ENCODE results near the gene SYNPO2.

DNA sequence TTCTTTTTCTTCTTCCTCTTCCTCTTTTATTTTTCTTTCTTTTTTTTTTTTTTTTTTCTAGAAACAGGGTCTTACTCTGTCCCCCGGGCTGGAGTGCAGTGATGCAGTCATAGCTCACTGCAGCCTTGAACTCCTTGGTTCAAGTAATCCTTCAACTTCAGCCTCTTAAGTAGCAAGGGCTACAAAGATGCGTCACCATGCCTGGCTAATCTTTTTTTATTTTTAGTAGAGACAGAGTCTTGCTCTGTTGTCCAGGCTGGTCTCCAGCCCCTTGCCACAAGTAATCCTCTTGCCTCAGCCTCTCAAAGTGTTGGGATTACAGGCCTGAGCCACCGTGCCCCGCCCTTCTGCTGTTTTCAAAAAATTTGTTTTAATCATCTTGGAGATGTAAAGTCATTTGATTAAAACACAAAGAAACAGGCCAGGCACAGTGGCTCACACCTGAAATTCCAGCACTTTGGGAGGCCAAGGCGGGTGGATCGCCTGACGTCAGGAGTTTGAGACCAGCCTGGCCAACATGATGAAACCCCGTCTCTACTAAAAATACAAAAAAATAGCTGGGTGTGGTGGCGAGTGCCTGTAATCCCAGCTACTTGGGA, 28.1 kb downstream of the SYNPO2 start:
- TF ChIP-seq, protein P1, sequence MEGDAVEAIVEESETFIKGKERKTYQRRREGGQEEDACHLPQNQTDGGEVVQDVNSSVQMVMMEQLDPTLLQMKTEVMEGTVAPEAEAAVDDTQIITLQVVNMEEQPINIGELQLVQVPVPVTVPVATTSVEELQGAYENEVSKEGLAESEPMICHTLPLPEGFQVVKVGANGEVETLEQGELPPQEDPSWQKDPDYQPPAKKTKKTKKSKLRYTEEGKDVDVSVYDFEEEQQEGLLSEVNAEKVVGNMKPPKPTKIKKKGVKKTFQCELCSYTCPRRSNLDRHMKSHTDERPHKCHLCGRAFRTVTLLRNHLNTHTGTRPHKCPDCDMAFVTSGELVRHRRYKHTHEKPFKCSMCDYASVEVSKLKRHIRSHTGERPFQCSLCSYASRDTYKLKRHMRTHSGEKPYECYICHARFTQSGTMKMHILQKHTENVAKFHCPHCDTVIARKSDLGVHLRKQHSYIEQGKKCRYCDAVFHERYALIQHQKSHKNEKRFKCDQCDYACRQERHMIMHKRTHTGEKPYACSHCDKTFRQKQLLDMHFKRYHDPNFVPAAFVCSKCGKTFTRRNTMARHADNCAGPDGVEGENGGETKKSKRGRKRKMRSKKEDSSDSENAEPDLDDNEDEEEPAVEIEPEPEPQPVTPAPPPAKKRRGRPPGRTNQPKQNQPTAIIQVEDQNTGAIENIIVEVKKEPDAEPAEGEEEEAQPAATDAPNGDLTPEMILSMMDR (IDR thresholded peaks at IDR 0.05) = no peak
- TF ChIP-seq POLR2A (IDR thresholded peaks at IDR 0.05) = no peak

All from testis (tissue), 2 donors.